ENCODE results near the gene ATP5MC3.

The ATP5MC3 gene

DNA sequence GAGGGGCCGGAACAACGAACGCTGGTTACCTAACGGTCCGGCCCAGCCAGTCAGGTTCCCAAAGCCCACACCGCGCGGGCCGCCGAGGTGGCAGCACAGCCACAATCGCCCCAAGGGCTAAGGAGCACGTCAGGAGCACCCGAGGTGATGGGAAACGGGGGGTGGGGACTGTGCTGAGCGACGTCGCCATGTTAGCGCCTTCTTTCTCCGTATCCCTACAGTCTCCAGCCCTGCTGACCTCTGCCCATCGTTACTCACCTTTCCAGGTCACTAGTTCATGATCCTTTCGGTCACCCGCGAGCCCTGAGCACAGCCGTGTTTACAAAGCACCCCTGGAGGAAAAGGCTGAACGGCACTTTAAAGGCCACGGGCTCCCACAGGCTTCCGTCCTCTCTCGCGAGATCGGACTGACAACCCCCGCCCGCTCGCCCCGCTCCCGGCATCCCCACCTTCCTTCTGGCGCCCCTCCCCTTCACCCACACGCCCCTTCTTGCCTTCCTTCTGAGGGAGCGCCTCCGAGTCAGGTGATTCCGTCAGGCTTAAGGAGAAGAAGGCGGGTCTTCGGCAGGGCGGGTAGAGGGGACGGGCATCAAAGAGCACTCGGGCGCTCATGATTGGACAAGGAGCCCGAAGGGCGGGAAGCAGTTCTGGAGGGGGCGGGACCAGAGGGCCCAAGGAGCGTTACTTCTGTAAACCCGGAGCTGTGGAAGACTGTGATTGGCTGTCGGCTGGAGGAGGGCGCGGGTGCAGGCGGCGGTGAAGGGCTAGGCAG is 13.5 kb downstream of the ATP5MC3 start, which contains the start of gene ATF2:
Gene ATF2, minus strand, starts transcription at position 412 of the 772 bp plus-strand sequence. CDS start 31,760 bp downstream, outside the sequence.
- peak; percentile 91 for DNase-seq

DNA sequence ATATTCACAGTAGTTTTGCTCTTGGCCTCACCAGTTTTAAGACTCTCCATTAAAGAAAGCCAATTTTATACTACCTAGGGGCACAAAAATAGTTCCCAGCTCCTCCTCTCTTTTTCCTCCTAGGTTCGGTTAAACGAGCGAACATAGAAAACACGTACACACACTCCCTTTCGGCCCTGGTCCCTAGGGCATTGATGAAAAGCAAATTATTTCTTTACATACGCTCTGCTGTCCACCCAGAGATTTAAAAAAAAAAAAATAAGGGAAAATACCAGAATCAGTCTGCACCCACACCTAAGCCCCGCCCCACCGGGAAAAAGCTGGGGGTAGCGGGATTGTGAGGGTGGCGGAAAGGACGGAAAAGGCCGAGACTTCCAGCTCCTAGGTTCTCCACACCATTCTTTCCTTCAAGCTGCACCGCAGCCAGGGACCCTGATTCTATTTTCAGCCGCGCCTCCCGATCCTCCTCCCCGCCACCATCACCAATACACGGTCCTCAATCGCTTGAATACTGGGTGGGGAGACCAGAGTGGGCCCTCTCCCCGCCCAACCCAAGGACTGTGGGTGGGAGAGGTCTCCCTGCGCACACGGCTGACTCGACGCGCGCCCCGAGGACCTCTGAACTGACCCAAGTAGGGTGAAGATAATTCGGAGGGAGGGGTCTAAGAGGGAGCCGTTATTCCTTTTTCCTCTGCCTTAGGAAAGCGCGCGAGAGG is 14.3 kb downstream of the ATP5MC3 start:
- no peak for DNase-seq

- no peak for DNase-seq
These were observed 15.2 kb downstream of the ATP5MC3 start for GRCh38 chr2:175166216-175166824.

- no peak for DNase-seq
These were observed 17.3 kb downstream of the ATP5MC3 start for GRCh38 chr2:175164235-175164634.

DNA sequence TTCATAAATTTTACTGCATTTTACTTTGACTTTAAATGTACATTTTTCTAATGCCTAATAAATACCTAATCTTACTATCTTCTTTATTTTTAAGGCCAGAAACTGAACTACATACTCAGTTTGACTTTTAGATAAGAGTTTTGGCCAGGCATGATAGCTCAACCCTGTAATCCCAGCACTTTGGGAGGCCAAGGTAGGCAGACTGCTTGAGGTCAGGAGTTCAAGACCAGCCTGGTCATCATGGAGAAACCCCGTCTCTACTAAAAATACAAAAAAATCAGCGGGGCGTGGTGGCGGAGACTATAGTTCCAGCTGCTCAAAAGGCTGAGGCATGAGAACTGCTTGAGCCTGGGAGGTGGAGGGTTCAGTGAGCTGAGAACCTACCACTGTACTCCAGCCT is 22.6 kb downstream of the ATP5MC3 start:
- DNase-seq, result no peak

- no peak for DNase-seq
These were observed 25.0 kb downstream of the ATP5MC3 start for GRCh38 chr2:175156534-175156933.

GRCh38 chr2:175154661-175155082 is 26.8 kb downstream of the ATP5MC3 start:
- no peak for DNase-seq

GRCh38 chr2:175152242-175152641 is 29.3 kb downstream of the ATP5MC3 start:
- no peak for DNase-seq

GRCh38 chr2:175151791-175152190 is 29.7 kb downstream of the ATP5MC3 start:
- no peak for DNase-seq

- DNase-seq, result no peak
These were observed 34.3 kb downstream of the ATP5MC3 start for GRCh38 chr2:175147186-175147585.

- no peak for DNase-seq
These were observed 37.8 kb downstream of the ATP5MC3 start for GRCh38 chr2:175143678-175144077.

- DNase-seq, result no peak
These were observed 38.3 kb downstream of the ATP5MC3 start for GRCh38 chr2:175143191-175143590.

DNA sequence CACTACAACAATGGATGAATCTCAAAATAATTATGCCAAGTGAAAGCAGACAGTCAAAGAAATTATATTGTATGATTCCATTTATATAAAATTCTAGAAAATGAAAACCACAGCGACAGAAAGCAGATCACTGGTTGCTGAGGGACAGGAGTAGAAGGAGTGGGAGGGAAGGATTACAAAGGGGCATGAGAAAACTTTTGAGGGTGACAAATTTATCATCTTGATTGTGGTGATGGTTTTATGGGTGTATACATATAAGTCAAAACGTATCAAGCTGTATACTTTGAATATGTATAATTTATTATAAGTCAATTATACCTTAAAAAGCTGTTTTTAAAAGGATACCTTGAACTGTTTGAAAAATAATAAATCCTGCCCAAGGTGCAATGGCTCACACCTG is 41.2 kb downstream of the ATP5MC3 start:
- no peak for DNase-seq

DNA sequence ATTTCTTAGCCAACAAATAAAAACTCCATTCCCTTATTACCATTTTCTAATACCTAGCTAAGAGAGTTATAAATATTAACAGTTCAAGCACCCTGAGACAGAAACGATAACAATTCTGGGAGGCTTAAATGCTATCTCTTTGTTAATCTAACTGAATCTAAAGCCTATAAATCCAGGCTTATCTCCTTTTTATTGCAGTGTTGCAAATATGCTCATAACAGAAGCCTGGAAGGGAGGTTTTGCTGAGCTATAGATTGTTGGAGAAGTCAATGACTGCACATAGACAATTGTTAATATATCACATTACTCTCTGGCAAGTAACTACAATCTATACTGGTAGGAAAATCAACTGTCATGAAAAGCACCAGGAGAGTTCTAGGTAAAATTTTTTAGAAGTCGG is 43.7 kb downstream of the ATP5MC3 start:
- DNase-seq, result no peak

- DNase-seq, result no peak
These were observed 44.9 kb downstream of the ATP5MC3 start for GRCh38 chr2:175136334-175137215.

GRCh38 chr2:175135862-175136261 is 45.6 kb downstream of the ATP5MC3 start:
- no peak for DNase-seq

- DNase-seq, result no peak
These were observed 46.3 kb downstream of the ATP5MC3 start for GRCh38 chr2:175135177-175135576.

DNA sequence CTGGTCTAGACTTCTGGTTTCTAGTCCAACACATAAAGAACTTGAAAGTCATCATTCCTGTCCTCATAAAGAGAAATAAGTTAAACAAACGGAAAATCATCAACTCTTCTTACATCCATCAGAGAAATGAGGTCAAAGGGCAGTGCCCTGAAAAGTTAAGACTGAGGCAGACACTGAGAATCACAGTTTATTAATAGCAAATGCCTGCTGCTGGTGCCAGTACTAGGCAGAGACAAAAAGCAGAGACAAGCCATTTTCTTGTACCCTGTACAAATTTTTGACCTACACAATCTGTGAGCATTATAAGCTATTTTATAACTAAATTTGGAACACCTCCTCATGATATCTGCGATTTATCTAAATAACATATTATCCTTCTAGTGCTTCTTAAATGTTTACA is 50.3 kb downstream of the ATP5MC3 start:
- DNase-seq, result no peak

DNA sequence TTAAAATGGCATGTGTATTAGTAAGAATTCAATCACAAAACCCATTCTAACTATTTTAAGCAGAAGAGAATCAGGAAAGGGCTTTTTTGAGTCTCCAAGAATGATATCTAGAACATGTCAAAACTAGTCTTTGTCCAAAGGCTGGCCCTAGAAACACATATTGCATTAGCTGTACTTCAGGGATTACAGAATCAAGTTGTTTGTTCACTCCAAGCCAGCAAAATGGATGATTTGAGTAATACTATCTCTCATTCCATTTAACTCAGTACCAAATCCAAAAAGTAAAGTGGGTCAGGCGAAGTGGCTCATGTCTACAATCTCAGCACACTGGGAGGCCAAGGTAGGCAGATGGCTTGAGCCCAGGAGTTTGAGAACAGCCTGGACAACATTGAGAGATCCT is 54.8 kb downstream of the ATP5MC3 start:
- DNase-seq, result no peak

Data from stimulated activated CD4-positive, alpha-beta T cell treated with anti-CD3 and anti-CD28 coated beads, Interleukin-2, amount 100 ng/mL, for 48 hours (primary cell).